IPS-NIHi11 (cell line): Measurements from ENCODE around the gene WAS.
A peak's percentile ranks its signal among the peaks of the same experiment; 100 is the strongest.
"Not testable (repeated sequence)": the region's sequence is repeated elsewhere in the genome, so short reads cannot be mapped to it uniquely, and the experiment has no call there.

Source experiments
- DNase-seq: peaks from one replicate; pipeline ENCODE4 v3.0.0; 2012; ENCODE audit warnings: mixed read lengths, low spot score

WAS gene

GRCh38 chrX:48685416-48685815 lies 1.8 kb downstream of the WAS start:
- no peak for DNase-seq

GRCh38 chrX:48688531-48689150 lies 5.0 kb downstream of the WAS start:
- DNase-seq = no peak

- no peak for DNase-seq
Measured at GRCh38 chrX:48689208-48689920, 5.8 kb downstream of the WAS start.

- not testable (repeated sequence) for DNase-seq
Measured at GRCh38 chrX:48691746-48692145, 8.1 kb downstream of the WAS start.

- DNase-seq = no peak
Measured at GRCh38 chrX:48694776-48695533, 11.4 kb downstream of the WAS start.

- no peak for DNase-seq
Measured at GRCh38 chrX:48695534-48695896, 11.9 kb downstream of the WAS start.

- no peak for DNase-seq
Measured at GRCh38 chrX:48695925-48696300, 12.3 kb downstream of the WAS start.

- peak; percentile 92 for DNase-seq
Measured at GRCh38 chrX:48696301-48696908, 12.8 kb downstream of the WAS start, which contains the start of gene SUV39H1. Gene SUV39H1, plus strand, starts transcription at chrX:48696734. Its CDS starts 51 bp downstream, at chrX:48696785.

GRCh38 chrX:48696909-48697727 lies 13.5 kb downstream of the WAS start:
- peak; percentile 64 for DNase-seq

- DNase-seq = no peak
Measured at GRCh38 chrX:48698306-48698705, 14.7 kb downstream of the WAS start.

- no peak for DNase-seq
Measured at GRCh38 chrX:48700246-48700645, 16.6 kb downstream of the WAS start.

GRCh38 chrX:48700951-48701653 lies 17.5 kb downstream of the WAS start:
- DNase-seq = no peak

GRCh38 chrX:48702032-48702431 lies 18.4 kb downstream of the WAS start:
- DNase-seq = no peak

- no peak for DNase-seq
Measured at GRCh38 chrX:48702716-48703115, 19.1 kb downstream of the WAS start.

- DNase-seq = no peak
Measured at GRCh38 chrX:48703228-48703627, 19.6 kb downstream of the WAS start.

GRCh38 chrX:48703642-48704481 lies 20.3 kb downstream of the WAS start:
- no peak for DNase-seq

- DNase-seq = no peak
Measured at GRCh38 chrX:48705871-48706270, 22.3 kb downstream of the WAS start.

GRCh38 chrX:48709522-48710112 lies 26.0 kb downstream of the WAS start:
- no peak for DNase-seq

GRCh38 chrX:48711162-48711928 lies 27.7 kb downstream of the WAS start:
- no peak for DNase-seq
